Transverse colon (tissue), 4 donors: ENCODE data around the gene CASP12. TPM values are rescaled to one million over a fixed set of nuclear protein-coding genes. Genes with fewer than 3 reads are reported as not detected.

ENCODE experiments used
- DNase-seq: peaks from one replicate; pipeline ENCODE4 v3.0.0-alpha.2; 2019
- H3K27ac ChIP-seq, 4 donors: fragments of 200-600 bp; sonication (generic); 2 replicates each; pipeline ENCODE4 v1.5.1; 2016 to 2018; ENCODE audit warnings: inconsistent platforms in 4 of 4
- H3K27me3 ChIP-seq: fragments of 200-600 bp; sonication (generic); 2 replicates; pipeline ENCODE4 v1.5.1; 2017; ENCODE audit warnings: inconsistent platforms
- H3K36me3 ChIP-seq, 4 donors: fragments of 200-600 bp; sonication (generic); 2 replicates each; pipeline ENCODE4 v1.5.1; 2017 to 2019; ENCODE audit warnings: inconsistent platforms in 4 of 4
- H3K4me1 ChIP-seq, 4 donors: fragments of 200-600 bp; sonication (generic); 2 replicates each; pipeline ENCODE4 v1.5.1; 2017 to 2020; ENCODE audit warnings: inconsistent platforms in 4 of 4
- H3K4me3 ChIP-seq, 4 donors: fragments of 200-600 bp; sonication (generic); 1 replicate in 1 of 4; 2 replicates in 3 of 4; pipeline versions ENCODE4 v1.5.1 to v1.6.1; 2017 to 2019; ENCODE audit warnings: inconsistent platforms in 4 of 4
- H3K9me3 ChIP-seq, 2 donors: fragments of 200-600 bp; sonication (generic); 2 replicates each; pipeline ENCODE4 v1.5.1; 2017 to 2019; ENCODE audit warnings: inconsistent platforms in 2 of 2
- EP300 ChIP-seq: sonication (generic); formaldehyde crosslinking; IDR thresholded peaks from one replicate; pipeline ENCODE4 v1.6.1; 2017; ENCODE audit warnings: antibody characterized with exemption, low read depth
- POLR2A ChIP-seq: fragments of 450-650 bp; IDR thresholded peaks from one replicate; pipeline ENCODE4 v1.6.1; 2016; ENCODE audit warnings: antibody characterized with exemption, mild to moderate bottlenecking, moderate library complexity
- POLR2AphosphoS5 ChIP-seq, 3 donors: sonication (generic); formaldehyde crosslinking; IDR thresholded peaks; one replicate each; pipeline ENCODE4 v1.6.1; 2016; ENCODE audit warnings: antibody characterized with exemption in 3 of 3
- WGBS, 2 donors: methylation state at CpG; one replicate each; pipeline ENCODE4 v1.1.5; 2018; ENCODE audit warnings: low coverage in 1 of 2; 5-methylcytosine and 5-hydroxymethylcytosine counted together
- in situ Hi-C, 4 donors: fragments of 200-750 bp; cut with MboI; loops; one replicate each; pipeline versions ENCODE4 v1.15.0 to v1.15.1; 2017; ENCODE audit warnings: low sequenced_read_pairs in 3 of 4, low pct_ligation_motif_present in 1 of 4, low pct_unique_long_range_greater_than_20kb in 1 of 4
- intact Hi-C: fragments of 100-400 bp; cut with DNase I; formaldehyde crosslinking; loops from one replicate; pipeline ENCODE4 v1.15.1; 2023; ENCODE audit warnings: low total_unique reads
- total RNA-seq, 4 donors: library from RNA; depleted of rRNA; stranded (reverse); fragments of >200 nt; gene quantifications; one replicate each; pipeline ENCODE4 v1.1.0, GENCODE V29; 2016
- TF ChIP-seq, protein P1 (sequence below), 5 experiments: fragments of 200-600 bp in 3 of 5; fragments of 450-650 bp in 2 of 5; sonication (generic) in 3 of 5; IDR thresholded peaks; 1 replicate in 2 of 5; 2 replicates in 3 of 5; pipeline ENCODE4 v1.5.1; 2016 to 2017; ENCODE audit warnings: antibody characterized with exemption in 5 of 5, inconsistent platforms in 3 of 5, mild to moderate bottlenecking in 2 of 5, moderate library complexity in 1 of 5

CASP12 gene
- total RNA-seq, 4 donors from 2014 or later, result 0.27 to 1.9 TPM; not detected in 2

DNA sequence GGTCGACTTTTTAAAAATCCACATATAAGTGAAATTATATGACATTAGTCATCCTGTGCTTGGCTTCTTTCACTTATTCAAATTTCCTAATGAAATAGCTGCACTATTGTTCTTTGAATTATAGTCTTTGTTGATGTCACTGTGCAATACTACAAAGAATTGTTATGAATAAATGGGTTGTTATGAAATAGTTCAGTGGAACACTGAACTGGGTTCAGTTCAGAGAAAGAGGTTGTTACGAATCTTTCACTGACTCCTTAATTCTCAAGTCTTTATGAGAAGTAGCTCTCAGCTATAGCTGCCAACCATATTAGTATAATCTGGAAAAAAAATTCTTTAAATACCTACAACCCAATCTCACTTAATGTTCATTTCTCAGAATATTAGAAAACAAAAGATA is 42.3 kb downstream of the CASP12 start:
- TF ChIP-seq EP300, result no peak
- no peak for TF ChIP-seq POLR2AphosphoS5 (IDR thresholded peaks at IDR 0.05)
- TF ChIP-seq, protein P1, sequence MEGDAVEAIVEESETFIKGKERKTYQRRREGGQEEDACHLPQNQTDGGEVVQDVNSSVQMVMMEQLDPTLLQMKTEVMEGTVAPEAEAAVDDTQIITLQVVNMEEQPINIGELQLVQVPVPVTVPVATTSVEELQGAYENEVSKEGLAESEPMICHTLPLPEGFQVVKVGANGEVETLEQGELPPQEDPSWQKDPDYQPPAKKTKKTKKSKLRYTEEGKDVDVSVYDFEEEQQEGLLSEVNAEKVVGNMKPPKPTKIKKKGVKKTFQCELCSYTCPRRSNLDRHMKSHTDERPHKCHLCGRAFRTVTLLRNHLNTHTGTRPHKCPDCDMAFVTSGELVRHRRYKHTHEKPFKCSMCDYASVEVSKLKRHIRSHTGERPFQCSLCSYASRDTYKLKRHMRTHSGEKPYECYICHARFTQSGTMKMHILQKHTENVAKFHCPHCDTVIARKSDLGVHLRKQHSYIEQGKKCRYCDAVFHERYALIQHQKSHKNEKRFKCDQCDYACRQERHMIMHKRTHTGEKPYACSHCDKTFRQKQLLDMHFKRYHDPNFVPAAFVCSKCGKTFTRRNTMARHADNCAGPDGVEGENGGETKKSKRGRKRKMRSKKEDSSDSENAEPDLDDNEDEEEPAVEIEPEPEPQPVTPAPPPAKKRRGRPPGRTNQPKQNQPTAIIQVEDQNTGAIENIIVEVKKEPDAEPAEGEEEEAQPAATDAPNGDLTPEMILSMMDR (IDR thresholded peaks at IDR 0.05), result no peak
- TF ChIP-seq POLR2A, result no peak
- no peak for DNase-seq
- Histone ChIP-seq H3K27ac (no peak overlapping the region), H3K4me1 (no peaks in the 10 kb centered on the region), H3K9me3 (no peaks in the 10 kb centered on the region), H3K27me3 (no peaks in the 10 kb centered on the region), H3K36me3 (no peaks in the 10 kb centered on the region), H3K4me3 (no peak overlapping the region)
- 69 to 86% methylated on average over 2 of the region's 2 CpGs for WGBS, 2 donors
- in situ Hi-C loops, result no loop called here
- intact Hi-C loops, result no loop called here

DNA sequence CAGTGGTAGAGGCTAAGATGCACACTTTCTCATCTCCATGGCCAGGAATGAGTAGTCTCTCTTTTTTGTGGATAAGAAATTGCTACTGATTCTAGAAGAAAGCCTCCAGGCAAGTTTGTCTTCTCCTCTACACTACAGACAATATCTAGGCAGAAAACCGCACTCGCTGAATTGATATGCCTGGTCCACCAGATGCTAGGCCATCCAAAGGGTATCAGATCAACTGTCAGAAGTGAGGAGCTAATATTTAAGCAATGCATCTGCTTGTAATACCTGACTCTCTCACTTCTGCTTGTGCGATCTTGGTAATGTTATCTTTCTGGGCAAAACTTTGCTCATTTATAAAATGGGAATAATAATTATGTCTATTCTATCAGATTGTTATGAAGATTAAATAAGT is 45.0 kb downstream of the CASP12 start:
- Histone ChIP-seq H3K27ac (no peak overlapping the region), H3K27me3 (no peaks in the 10 kb centered on the region), H3K4me1 (no peaks in the 10 kb centered on the region), H3K36me3 (no peaks in the 10 kb centered on the region), H3K9me3 (no peaks in the 10 kb centered on the region), H3K4me3 (no peak overlapping the region)
- no peak for DNase-seq
- WGBS, 2 donors, result 94 to 97% methylated on average over 3 of the region's 3 CpGs
- intact Hi-C loops, result no loop called here
- TF ChIP-seq POLR2AphosphoS5 (IDR thresholded peaks at IDR 0.05) (no peak), EP300 (no peak), POLR2A (no peak)
- TF ChIP-seq, protein P1 (IDR thresholded peaks at IDR 0.05), result no peak
- in situ Hi-C loops, result no loop called here

DNA sequence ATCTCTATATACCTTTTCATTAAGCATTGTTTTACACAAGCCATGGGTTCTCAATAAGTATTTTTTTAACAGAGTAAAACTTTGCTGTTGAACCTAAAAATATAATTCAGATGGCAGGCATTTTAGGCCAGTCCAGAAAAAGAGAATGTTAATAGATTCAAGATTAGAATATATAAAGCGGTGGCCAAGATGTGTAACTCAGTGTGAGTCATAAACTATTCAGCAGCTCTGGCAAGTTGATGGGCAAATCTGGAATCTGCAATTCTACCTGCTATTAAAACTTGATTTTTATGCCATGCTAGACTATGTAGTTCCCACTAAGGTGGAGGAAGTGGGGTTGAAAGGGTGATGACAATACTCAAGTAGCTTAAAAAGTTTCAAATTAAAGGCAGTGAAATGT is 45.4 kb downstream of the CASP12 start:
- in situ Hi-C loops, result no loop called here
- whole genome bisulfite sequencing, 2 donors, result 92 to 100% methylated on average over 1 of the region's 1 CpG

DNA sequence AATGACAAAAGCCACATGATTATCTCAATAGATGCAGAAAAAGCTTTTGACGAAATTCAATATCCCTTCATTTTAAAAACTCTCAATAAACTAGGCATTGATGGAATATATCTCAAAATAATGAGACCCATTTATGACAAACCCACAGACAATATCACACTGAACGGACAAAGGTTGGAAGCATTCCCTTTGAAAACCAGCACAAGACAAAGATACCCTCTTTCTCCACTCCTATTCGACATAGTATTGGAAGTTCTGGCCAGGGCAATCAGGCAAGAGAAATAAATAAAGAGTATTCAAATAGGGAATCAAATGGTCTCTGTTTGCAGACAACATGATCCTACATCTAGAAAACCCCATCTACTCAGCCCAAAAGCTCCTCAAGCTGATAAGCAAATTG is 52.0 kb downstream of the CASP12 start:
- H3K27ac ChIP-seq, result no peak overlapping the region
- intact Hi-C loops, result no loop called here
- WGBS, 2 donors, result 95 to 97% methylated on average over 3 of the region's 3 CpGs
- TF ChIP-seq, protein P1 (IDR thresholded peaks at IDR 0.05), result no peak
- no peak for TF ChIP-seq POLR2AphosphoS5 (IDR thresholded peaks at IDR 0.05)
- TF ChIP-seq EP300, result no peak
- TF ChIP-seq POLR2A, result no peak
- DNase-seq, result no peak
- in situ Hi-C loops, result no loop called here
- H3K27me3 ChIP-seq, result no peaks in the 10 kb centered on the region
- no peaks in the 10 kb centered on the region for H3K9me3 ChIP-seq
- no peaks in the 10 kb centered on the region for H3K36me3 ChIP-seq
- no peaks in the 10 kb centered on the region for H3K4me1 ChIP-seq
- no peak overlapping the region for H3K4me3 ChIP-seq

More for the DNA sequence above, 45.4 kb downstream of the CASP12 start:
- intact Hi-C loops, result no loop called here
- Histone ChIP-seq H3K27ac (no peak overlapping the region), H3K27me3 (no peaks in the 10 kb centered on the region), H3K36me3 (no peaks in the 10 kb centered on the region), H3K4me3 (no peak overlapping the region), H3K4me1 (no peaks in the 10 kb centered on the region), H3K9me3 (no peaks in the 10 kb centered on the region)
- TF ChIP-seq, protein P1 (IDR thresholded peaks at IDR 0.05), result no peak
- no peak for TF ChIP-seq EP300
- no peak for TF ChIP-seq POLR2AphosphoS5 (IDR thresholded peaks at IDR 0.05)
- TF ChIP-seq POLR2A, result no peak
- DNase-seq, result no peak
